ENCODE data around the gene LACTBL1.

LACTBL1 gene

GRCh38 chr1:22913421-22914141 lies 59.1 kb downstream of the LACTBL1 start:
- no peak for DNase-seq (ENCODE audit: low read depth in 3 of 3)

- no peak for DNase-seq (ENCODE audit: low read depth in 3 of 3)
Measured at GRCh38 chr1:22912311-22912710, 60.4 kb downstream of the LACTBL1 start.

GRCh38 chr1:22910986-22911651 lies 61.5 kb downstream of the LACTBL1 start:
- no peak for DNase-seq (ENCODE audit: low read depth in 3 of 3)

- DNase-seq (ENCODE audit: low read depth in 3 of 3): no peak
Measured at GRCh38 chr1:22910286-22910685, 62.4 kb downstream of the LACTBL1 start.

- DNase-seq (ENCODE audit: low read depth in 3 of 3): no peak
Measured at GRCh38 chr1:22908880-22909426, 63.7 kb downstream of the LACTBL1 start.

GRCh38 chr1:22907528-22907927 lies 65.1 kb downstream of the LACTBL1 start:
- no peak for DNase-seq (ENCODE audit: low read depth in 3 of 3)

- no peak for DNase-seq (ENCODE audit: low read depth in 3 of 3)
Measured at GRCh38 chr1:22906968-22907367, 65.7 kb downstream of the LACTBL1 start.

GRCh38 chr1:22903113-22903512 lies 69.6 kb downstream of the LACTBL1 start:
- no peak for DNase-seq (ENCODE audit: low read depth in 3 of 3)

Measured in stimulated activated CD4-positive, alpha-beta T cell treated with anti-CD3 and anti-CD28 coated beads, TNF-alpha, amount 100 ng/mL, for 48 hours (primary cell).